ENCODE results near the gene AGTRAP.
A peak's percentile ranks its signal among the peaks of the same experiment; 100 is the strongest.

AGTRAP gene

GRCh38 chr1:11789126-11790067 is 53.5 kb downstream of the AGTRAP start:
- TF ChIP-seq CTCF (conservative IDR thresholded peaks at IDR 0.05; ENCODE audit: low read depth), result no peak
- CTCF ChIA-PET, result interaction anchor here (0.6 to 0.7 kb wide), 2 partner anchors 70 to 751 kb away, joined by 3 read pairs; no protein-coding TSS in a partner anchor
- POLR2A ChIA-PET (ENCODE audit: low non-redundant PET), result no interaction called here
- DNase-seq (ENCODE audit: low spot score), result no peak
- H3K27ac ChIP-seq, result peak overlapping the region; percentile 78

- H3K27ac ChIP-seq, result peak overlapping the region; percentile 78
- CTCF ChIA-PET, result no interaction called here
- no peak for TF ChIP-seq CTCF (conservative IDR thresholded peaks at IDR 0.05; ENCODE audit: low read depth)
Measured at GRCh38 chr1:11790101-11790879, 54.4 kb downstream of the AGTRAP start.

GRCh38 chr1:11790880-11791715 is 55.2 kb downstream of the AGTRAP start:
- ChIA-PET POLR2A (ENCODE audit: low non-redundant PET) (no interaction called here), CTCF (no interaction called here)
- peak; percentile 52 for DNase-seq (ENCODE audit: low spot score)
- no peak for TF ChIP-seq CTCF (conservative IDR thresholded peaks at IDR 0.05; ENCODE audit: low read depth)
- H3K27ac ChIP-seq, result peak overlapping the region; percentile 78

More at GRCh38 chr1:11790101-11790879, 54.4 kb downstream of the AGTRAP start:
- DNase-seq (ENCODE audit: low spot score), result no peak
- POLR2A ChIA-PET (ENCODE audit: low non-redundant PET), result no interaction called here

- ChIA-PET POLR2A (ENCODE audit: low non-redundant PET) (no interaction called here), CTCF (no interaction called here)
- H3K27ac ChIP-seq, result peak overlapping the region; percentile 78
- DNase-seq (ENCODE audit: low spot score), result no peak
- no peak for TF ChIP-seq CTCF (conservative IDR thresholded peaks at IDR 0.05; ENCODE audit: low read depth)
Measured at GRCh38 chr1:11792106-11792505, 56.2 kb downstream of the AGTRAP start.

- H3K27ac ChIP-seq, result 0 out of 2 replicates have a peak overlapping the region, but pooled peaks have one; percentile 2
- ChIA-PET POLR2A (ENCODE audit: low non-redundant PET) (no interaction called here), CTCF (no interaction called here)
- no peak for DNase-seq (ENCODE audit: low spot score)
- no peak for TF ChIP-seq CTCF (conservative IDR thresholded peaks at IDR 0.05; ENCODE audit: low read depth)
Measured at GRCh38 chr1:11793819-11794218, 57.9 kb downstream of the AGTRAP start.

Data from RWPE1 (cell line).